ENCODE measurements around the gene NKAIN2.
A peak's percentile ranks its signal among the peaks of the same experiment; 100 is the strongest.
"Not testable (repeated sequence)": the region's sequence is repeated elsewhere in the genome, so short reads cannot be mapped to it uniquely, and the experiment has no call there.

Gene NKAIN2

GRCh38 chr6:124119596-124119995 is 315.9 kb downstream of the NKAIN2 start:
- DNase-seq, result peak; percentile 86 to 92

GRCh38 chr6:124123617-124124209 is 320.0 kb downstream of the NKAIN2 start:
- DNase-seq, result no peak

- DNase-seq, result no peak
These were observed 327.6 kb downstream of the NKAIN2 start for GRCh38 chr6:124131259-124131658.

GRCh38 chr6:124131779-124132178 is 328.1 kb downstream of the NKAIN2 start:
- DNase-seq, result no peak

- DNase-seq, result peak; percentile 7 to 14
These were observed 328.6 kb downstream of the NKAIN2 start for GRCh38 chr6:124132256-124132655.

GRCh38 chr6:124142852-124143251 is 339.2 kb downstream of the NKAIN2 start:
- no peak for DNase-seq

GRCh38 chr6:124143435-124143834 is 339.8 kb downstream of the NKAIN2 start:
- DNase-seq, result no peak

- DNase-seq, result no peak
These were observed 344.0 kb downstream of the NKAIN2 start for GRCh38 chr6:124147621-124148020.

GRCh38 chr6:124148236-124148957 is 344.7 kb downstream of the NKAIN2 start:
- no peak for DNase-seq

GRCh38 chr6:124149646-124150045 is 346.0 kb downstream of the NKAIN2 start:
- DNase-seq, result no peak

GRCh38 chr6:124158024-124158423 is 354.4 kb downstream of the NKAIN2 start:
- DNase-seq, result no peak

- DNase-seq, result no peak
These were observed 360.0 kb downstream of the NKAIN2 start for GRCh38 chr6:124163676-124164075.

- DNase-seq, result no peak
These were observed 360.7 kb downstream of the NKAIN2 start for GRCh38 chr6:124164343-124164742.

GRCh38 chr6:124167249-124167648 is 363.6 kb downstream of the NKAIN2 start:
- DNase-seq, result not testable (repeated sequence)

GRCh38 chr6:124190256-124190655 is 386.6 kb downstream of the NKAIN2 start:
- no peak for DNase-seq

GRCh38 chr6:124193132-124193531 is 389.5 kb downstream of the NKAIN2 start:
- DNase-seq, result no peak

- DNase-seq, result no peak
These were observed 393.5 kb downstream of the NKAIN2 start for GRCh38 chr6:124197148-124197547.

GRCh38 chr6:124199286-124199685 is 395.6 kb downstream of the NKAIN2 start:
- no peak for DNase-seq

- DNase-seq, result no peak
These were observed 397.0 kb downstream of the NKAIN2 start for GRCh38 chr6:124200661-124201060.

GRCh38 chr6:124203101-124203811 is 399.6 kb downstream of the NKAIN2 start:
- no peak for DNase-seq

- DNase-seq, result no peak
These were observed 400.1 kb downstream of the NKAIN2 start for GRCh38 chr6:124203812-124204167.

GRCh38 chr6:124205921-124206320 is 402.3 kb downstream of the NKAIN2 start:
- DNase-seq, result no peak

- no peak for DNase-seq
These were observed 420.1 kb downstream of the NKAIN2 start for GRCh38 chr6:124223611-124224345.

Data from SHP77 (cell line).